ENCODE measurements around the gene PCLO.

The PCLO gene

GRCh38 chr7:82729172-82730030 lies 433.3 kb downstream of the PCLO start:
- Histone ChIP-seq H2AFZ (no peak overlapping the region), H3K27ac (no peak overlapping the region), H3K4me3 (ENCODE audit: low read depth, low read length) (no peak overlapping the region), H3K9me3 (ENCODE audit: control insufficient read depth, low read length) (no peaks in the 10 kb centered on the region), H3K4me2 (ENCODE audit: low read length) (no peak overlapping the region), H3K79me2 (no peaks in the 10 kb centered on the region), H3K36me3 (ENCODE audit: control insufficient read depth, insufficient read depth, low read length) (no peaks in the 10 kb centered on the region), H3K4me1 (no peaks in the 10 kb centered on the region), H3K9ac (no peak overlapping the region), H3K27me3 (ENCODE audit: control insufficient read depth, insufficient read depth, low read length) (no peaks in the 10 kb centered on the region)
- peak; percentile 37 for TF ChIP-seq CTCF (IDR thresholded peaks at IDR 0.05)

- no peaks in the 10 kb centered on the region for H3K79me2 ChIP-seq
- TF ChIP-seq CTCF (IDR thresholded peaks at IDR 0.05) = no peak
- no peaks in the 10 kb centered on the region for H3K36me3 ChIP-seq (ENCODE audit: control insufficient read depth, insufficient read depth, low read length)
- H3K4me3 ChIP-seq (ENCODE audit: low read depth, low read length) = no peak overlapping the region
- no peaks in the 10 kb centered on the region for H3K4me1 ChIP-seq
- no peak overlapping the region for H3K9ac ChIP-seq
- H3K4me2 ChIP-seq (ENCODE audit: low read length) = no peak overlapping the region
- H3K27me3 ChIP-seq (ENCODE audit: control insufficient read depth, insufficient read depth, low read length) = no peaks in the 10 kb centered on the region
- no peaks in the 10 kb centered on the region for H3K9me3 ChIP-seq (ENCODE audit: control insufficient read depth, low read length)
- no peak overlapping the region for H2AFZ ChIP-seq
- H3K27ac ChIP-seq = no peak overlapping the region
Observed at GRCh38 chr7:82726038-82726800, 436.5 kb downstream of the PCLO start.

- Histone ChIP-seq H3K4me2 (ENCODE audit: low read length) (no peak overlapping the region), H3K27ac (no peak overlapping the region), H3K4me1 (no peaks in the 10 kb centered on the region), H2AFZ (no peak overlapping the region), H3K9me3 (ENCODE audit: control insufficient read depth, low read length) (no peaks in the 10 kb centered on the region), H3K27me3 (ENCODE audit: control insufficient read depth, insufficient read depth, low read length) (no peaks in the 10 kb centered on the region), H3K9ac (no peak overlapping the region), H3K36me3 (ENCODE audit: control insufficient read depth, insufficient read depth, low read length) (no peaks in the 10 kb centered on the region), H3K79me2 (no peaks in the 10 kb centered on the region), H3K4me3 (ENCODE audit: low read depth, low read length) (no peak overlapping the region)
- no peak for TF ChIP-seq CTCF (IDR thresholded peaks at IDR 0.05)
Observed at GRCh38 chr7:82723411-82723810, 439.3 kb downstream of the PCLO start.

- H3K27ac ChIP-seq = no peak overlapping the region
- no peak for TF ChIP-seq CTCF (IDR thresholded peaks at IDR 0.05)
- H3K27me3 ChIP-seq (ENCODE audit: control insufficient read depth, insufficient read depth, low read length) = no peaks in the 10 kb centered on the region
Observed at GRCh38 chr7:82722946-82723345, 439.7 kb downstream of the PCLO start.

More at GRCh38 chr7:82722946-82723345, 439.7 kb downstream of the PCLO start:
- Histone ChIP-seq H3K4me3 (ENCODE audit: low read depth, low read length) (no peak overlapping the region), H3K4me1 (no peaks in the 10 kb centered on the region), H3K9ac (no peak overlapping the region), H3K36me3 (ENCODE audit: control insufficient read depth, insufficient read depth, low read length) (no peaks in the 10 kb centered on the region), H3K4me2 (ENCODE audit: low read length) (no peak overlapping the region), H2AFZ (no peak overlapping the region), H3K9me3 (ENCODE audit: control insufficient read depth, low read length) (no peaks in the 10 kb centered on the region), H3K79me2 (no peaks in the 10 kb centered on the region)
